ENCODE results near the gene FHDC1.
A peak's percentile ranks its signal among the peaks of the same experiment; 100 is the strongest.

The FHDC1 gene

DNA sequence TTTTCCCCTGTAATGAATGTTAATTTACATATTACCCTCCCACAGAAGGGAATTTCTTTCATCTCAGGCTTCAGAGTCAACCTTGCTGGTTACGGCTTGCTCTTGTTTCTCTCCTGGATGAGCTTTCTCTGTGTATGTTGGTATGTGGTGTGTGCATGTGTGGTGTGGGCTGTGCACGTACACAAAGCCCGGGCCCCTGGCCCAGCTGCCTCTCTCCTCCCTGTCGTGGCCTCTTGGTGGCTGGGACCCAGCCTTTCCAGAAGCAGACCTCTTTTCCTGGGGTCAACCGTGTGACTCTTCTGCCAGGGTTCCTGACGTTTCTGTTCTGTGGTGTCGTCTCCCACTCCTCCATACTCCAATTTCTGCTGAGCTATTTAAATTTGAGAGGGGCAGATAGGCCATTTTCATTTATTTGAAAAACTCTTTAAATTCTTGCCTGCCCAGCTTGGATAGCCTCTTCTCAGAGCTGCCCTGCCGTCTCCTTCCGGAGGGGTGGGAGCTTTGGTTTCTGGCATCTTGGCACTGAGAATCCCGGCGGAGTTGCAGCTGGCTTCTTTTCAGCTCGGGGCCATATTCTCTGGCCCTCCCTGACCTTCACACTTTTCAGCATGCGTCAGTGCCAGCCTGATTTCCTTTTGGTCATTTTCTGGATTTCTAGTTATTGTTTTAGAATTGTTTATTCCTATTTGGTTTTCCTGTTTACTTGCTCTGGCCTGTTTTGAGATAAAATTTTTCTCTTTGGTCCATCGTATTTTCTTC, 25.1 kb downstream of the FHDC1 start:
- Histone ChIP-seq H3K4me1 (ENCODE audit: control insufficient read depth in 1 of 2, insufficient read depth in 2 of 2, low read length in 2 of 2) (peaks cover 7 to 8% of the 10 kb centered on the region in 2 donors), H3K4me3 (ENCODE audit: low read depth in 1 of 2, low read length in 2 of 2) (no peak overlapping the region), H3K36me3 (ENCODE audit: control insufficient read depth in 1 of 2, insufficient read depth in 2 of 2, low read length in 2 of 2) (peaks cover 0 to 5% of the 10 kb centered on the region in 2 donors), H3K27me3 (ENCODE audit: low read depth, low read length) (no peaks in the 10 kb centered on the region), H3K27ac (ENCODE audit: low read length) (no peak overlapping the region), H3K9me3 (ENCODE audit: control insufficient read depth in 1 of 2, low read length in 2 of 2) (no peaks in the 10 kb centered on the region)

- Histone ChIP-seq H3K27ac (ENCODE audit: low read length) (no peak overlapping the region), H3K4me3 (ENCODE audit: low read depth in 1 of 2, low read length in 2 of 2) (no peak overlapping the region), H3K27me3 (ENCODE audit: low read depth, low read length) (no peaks in the 10 kb centered on the region)
These were observed 25.6 kb downstream of the FHDC1 start for GRCh38 chr4:152961773-152962115.

GRCh38 chr4:152962150-152962549, 26.0 kb downstream of the FHDC1 start:
- Histone ChIP-seq H3K27me3 (ENCODE audit: low read depth, low read length) (no peaks in the 10 kb centered on the region), H3K27ac (ENCODE audit: low read length) (no peak overlapping the region), H3K9me3 (ENCODE audit: control insufficient read depth in 1 of 2, low read length in 2 of 2) (no peaks in the 10 kb centered on the region), H3K4me3 (ENCODE audit: low read depth in 1 of 2, low read length in 2 of 2) (no peak overlapping the region), H3K36me3 (ENCODE audit: control insufficient read depth in 1 of 2, insufficient read depth in 2 of 2, low read length in 2 of 2) (peaks cover 0 to 5% of the 10 kb centered on the region in 2 donors), H3K4me1 (ENCODE audit: control insufficient read depth in 1 of 2, insufficient read depth in 2 of 2, low read length in 2 of 2) (peaks cover under 1 to 4% of the 10 kb centered on the region in 2 donors)

More at GRCh38 chr4:152961773-152962115, 25.6 kb downstream of the FHDC1 start:
- Histone ChIP-seq H3K36me3 (ENCODE audit: control insufficient read depth in 1 of 2, insufficient read depth in 2 of 2, low read length in 2 of 2) (peaks cover 0 to 5% of the 10 kb centered on the region in 2 donors), H3K4me1 (ENCODE audit: control insufficient read depth in 1 of 2, insufficient read depth in 2 of 2, low read length in 2 of 2) (peaks cover 4 to 5% of the 10 kb centered on the region in 2 donors), H3K9me3 (ENCODE audit: control insufficient read depth in 1 of 2, low read length in 2 of 2) (no peaks in the 10 kb centered on the region)

- H3K36me3 ChIP-seq (ENCODE audit: control insufficient read depth in 1 of 2, insufficient read depth in 2 of 2, low read length in 2 of 2): peaks cover 0 to 5% of the 10 kb centered on the region in 2 donors
- H3K4me3 ChIP-seq (ENCODE audit: low read depth in 1 of 2, low read length in 2 of 2): no peak overlapping the region
- H3K9me3 ChIP-seq (ENCODE audit: control insufficient read depth in 1 of 2, low read length in 2 of 2): no peaks in the 10 kb centered on the region
- H3K27me3 ChIP-seq (ENCODE audit: low read depth, low read length): no peaks in the 10 kb centered on the region
- H3K27ac ChIP-seq (ENCODE audit: low read length): no peak overlapping the region
- no peaks in the 10 kb centered on the region for H3K4me1 ChIP-seq (ENCODE audit: control insufficient read depth in 1 of 2, insufficient read depth in 2 of 2, low read length in 2 of 2)
These were observed 28.2 kb downstream of the FHDC1 start for GRCh38 chr4:152964335-152964734.

DNA sequence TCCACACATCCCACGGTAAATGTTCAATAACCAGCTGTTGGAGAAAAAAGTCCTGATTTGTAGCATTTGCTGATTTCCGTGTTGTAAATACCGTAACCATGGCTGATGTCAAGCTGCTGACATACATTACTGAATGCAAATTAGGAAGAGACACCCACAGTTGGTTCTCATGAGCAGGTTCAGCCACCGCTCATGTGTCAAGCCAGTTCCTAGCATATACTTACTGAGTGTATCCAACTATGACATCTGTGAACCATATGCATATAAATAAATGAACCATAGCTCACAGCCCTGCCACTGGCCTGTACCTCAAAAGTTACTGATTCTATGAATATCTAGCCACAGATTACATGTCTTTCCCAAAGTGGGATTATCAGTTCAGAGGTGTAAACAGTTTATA, 29.5 kb downstream of the FHDC1 start:
- Histone ChIP-seq H3K27ac (ENCODE audit: low read length) (no peak overlapping the region), H3K9me3 (ENCODE audit: control insufficient read depth in 1 of 2, low read length in 2 of 2) (no peaks in the 10 kb centered on the region), H3K27me3 (ENCODE audit: low read depth, low read length) (no peaks in the 10 kb centered on the region), H3K4me3 (ENCODE audit: low read depth in 1 of 2, low read length in 2 of 2) (no peak overlapping the region), H3K4me1 (ENCODE audit: control insufficient read depth in 1 of 2, insufficient read depth in 2 of 2, low read length in 2 of 2) (no peaks in the 10 kb centered on the region), H3K36me3 (ENCODE audit: control insufficient read depth in 1 of 2, insufficient read depth in 2 of 2, low read length in 2 of 2) (peaks cover 0 to 5% of the 10 kb centered on the region in 2 donors)

DNA sequence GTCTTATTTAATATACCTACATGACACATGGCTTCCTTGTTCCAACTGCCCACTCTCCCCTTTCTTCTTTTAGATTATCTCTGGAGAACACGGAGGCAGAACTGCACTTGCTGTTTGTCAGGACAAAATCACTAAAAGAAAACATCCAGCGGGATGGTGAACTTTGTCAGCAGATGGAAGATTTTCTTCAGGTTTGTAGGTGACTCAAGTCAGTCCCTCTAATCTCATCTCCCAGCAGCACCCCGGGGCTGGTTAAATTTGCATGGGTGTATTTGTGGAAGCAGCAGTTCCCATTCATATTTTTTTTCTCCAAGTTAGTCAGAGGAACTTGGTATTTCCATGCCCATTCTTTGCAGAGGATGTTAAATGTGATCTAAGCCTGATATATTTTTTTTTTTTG, 31.8 kb downstream of the FHDC1 start:
- H3K36me3 ChIP-seq (ENCODE audit: control insufficient read depth in 1 of 2, insufficient read depth in 2 of 2, low read length in 2 of 2): peaks cover 0 to 5% of the 10 kb centered on the region in 2 donors
- no peaks in the 10 kb centered on the region for H3K27me3 ChIP-seq (ENCODE audit: low read depth, low read length)
- H3K4me3 ChIP-seq (ENCODE audit: low read depth in 1 of 2, low read length in 2 of 2): no peak overlapping the region
- H3K9me3 ChIP-seq (ENCODE audit: control insufficient read depth in 1 of 2, low read length in 2 of 2): no peaks in the 10 kb centered on the region
- no peak overlapping the region for H3K27ac ChIP-seq (ENCODE audit: low read length)
- no peaks in the 10 kb centered on the region for H3K4me1 ChIP-seq (ENCODE audit: control insufficient read depth in 1 of 2, insufficient read depth in 2 of 2, low read length in 2 of 2)

- Histone ChIP-seq H3K4me1 (ENCODE audit: control insufficient read depth in 1 of 2, insufficient read depth in 2 of 2, low read length in 2 of 2) (no peaks in the 10 kb centered on the region), H3K9me3 (ENCODE audit: control insufficient read depth in 1 of 2, low read length in 2 of 2) (no peaks in the 10 kb centered on the region), H3K27ac (ENCODE audit: low read length) (no peak overlapping the region), H3K27me3 (ENCODE audit: low read depth, low read length) (no peaks in the 10 kb centered on the region), H3K36me3 (ENCODE audit: control insufficient read depth in 1 of 2, insufficient read depth in 2 of 2, low read length in 2 of 2) (peaks cover 0 to 3% of the 10 kb centered on the region in 2 donors), H3K4me3 (ENCODE audit: low read depth in 1 of 2, low read length in 2 of 2) (no peak overlapping the region)
These were observed 32.8 kb downstream of the FHDC1 start for GRCh38 chr4:152968806-152969394.

GRCh38 chr4:152970102-152970820, 34.1 kb downstream of the FHDC1 start:
- Histone ChIP-seq H3K36me3 (ENCODE audit: control insufficient read depth in 1 of 2, insufficient read depth in 2 of 2, low read length in 2 of 2) (no peaks in the 10 kb centered on the region), H3K27me3 (ENCODE audit: low read depth, low read length) (no peaks in the 10 kb centered on the region), H3K4me1 (ENCODE audit: control insufficient read depth in 1 of 2, insufficient read depth in 2 of 2, low read length in 2 of 2) (no peaks in the 10 kb centered on the region), H3K27ac (ENCODE audit: low read length) (no peak overlapping the region), H3K9me3 (ENCODE audit: control insufficient read depth in 1 of 2, low read length in 2 of 2) (no peaks in the 10 kb centered on the region), H3K4me3 (ENCODE audit: low read depth in 1 of 2, low read length in 2 of 2) (no peak overlapping the region)

DNA sequence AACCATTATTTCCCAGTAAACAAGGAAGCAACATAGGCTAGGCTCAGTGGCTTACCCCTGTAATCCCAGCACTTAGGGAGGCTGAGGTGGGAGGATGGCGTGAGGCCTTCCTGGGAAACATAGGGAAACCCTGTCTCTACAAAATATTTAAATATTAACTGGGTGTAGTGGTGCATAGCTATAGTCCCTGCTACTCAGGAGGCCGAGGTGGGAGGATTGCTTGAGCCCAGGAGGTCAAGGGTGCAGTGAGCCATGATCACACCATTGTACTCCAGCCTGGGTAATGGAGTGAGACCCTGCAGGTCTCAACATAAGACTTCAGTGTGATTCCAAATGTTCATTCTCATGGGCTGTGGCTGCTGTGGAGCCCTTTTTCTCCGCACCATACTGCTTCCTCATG, 34.9 kb downstream of the FHDC1 start:
- no peaks in the 10 kb centered on the region for H3K27me3 ChIP-seq (ENCODE audit: low read depth, low read length)
- no peak overlapping the region for H3K27ac ChIP-seq (ENCODE audit: low read length)
- H3K9me3 ChIP-seq (ENCODE audit: control insufficient read depth in 1 of 2, low read length in 2 of 2): no peaks in the 10 kb centered on the region
- no peak overlapping the region for H3K4me3 ChIP-seq (ENCODE audit: low read depth in 1 of 2, low read length in 2 of 2)
- H3K36me3 ChIP-seq (ENCODE audit: control insufficient read depth in 1 of 2, insufficient read depth in 2 of 2, low read length in 2 of 2): no peaks in the 10 kb centered on the region
- H3K4me1 ChIP-seq (ENCODE audit: control insufficient read depth in 1 of 2, insufficient read depth in 2 of 2, low read length in 2 of 2): no peaks in the 10 kb centered on the region

DNA sequence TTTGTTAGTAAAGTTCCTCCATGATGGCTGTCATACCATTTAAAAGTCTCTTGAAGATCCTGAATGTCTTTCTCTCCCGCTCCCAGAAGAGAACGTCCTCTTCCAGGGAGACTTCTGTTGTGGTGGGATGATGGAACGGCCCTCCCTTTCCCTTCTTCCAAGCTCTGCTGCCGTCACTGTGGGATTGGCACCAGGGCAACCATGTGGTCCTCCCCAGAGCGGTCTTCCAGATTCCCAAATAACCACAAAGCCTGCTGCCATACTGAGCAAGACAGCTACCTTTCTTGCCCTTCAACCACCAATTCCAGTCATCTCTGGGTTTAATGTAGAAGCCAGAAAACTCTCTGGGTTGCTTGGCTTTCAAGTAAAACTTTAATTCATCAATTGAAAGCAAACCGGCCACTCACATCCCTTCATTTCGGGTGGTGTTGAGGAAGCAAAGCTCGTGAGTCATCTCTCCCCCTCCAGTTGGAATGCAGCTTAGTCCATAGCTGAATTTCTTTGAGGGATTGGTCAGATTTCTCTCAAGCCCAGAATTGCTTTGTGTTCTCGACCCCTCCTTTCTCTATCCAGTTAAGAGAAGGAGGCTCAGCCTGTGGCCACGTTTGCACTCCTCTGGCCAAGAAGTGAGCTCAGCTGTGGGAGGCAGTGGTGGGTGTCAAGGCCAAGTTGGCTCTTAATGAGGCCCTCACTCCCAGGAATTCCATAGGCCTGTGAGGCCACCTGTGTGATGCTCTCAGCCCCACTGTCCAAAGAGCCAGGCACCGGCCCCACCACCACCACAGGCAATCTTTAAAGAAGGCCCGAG, 36.9 kb downstream of the FHDC1 start:
- no peaks in the 10 kb centered on the region for H3K4me1 ChIP-seq (ENCODE audit: control insufficient read depth in 1 of 2, insufficient read depth in 2 of 2, low read length in 2 of 2)
- no peaks in the 10 kb centered on the region for H3K36me3 ChIP-seq (ENCODE audit: control insufficient read depth in 1 of 2, insufficient read depth in 2 of 2, low read length in 2 of 2)
- no peaks in the 10 kb centered on the region for H3K9me3 ChIP-seq (ENCODE audit: control insufficient read depth in 1 of 2, low read length in 2 of 2)
- peak overlapping the region; percentile 2 for H3K27ac ChIP-seq (ENCODE audit: low read length)
- H3K4me3 ChIP-seq (ENCODE audit: low read depth in 1 of 2, low read length in 2 of 2): no peak overlapping the region
- H3K27me3 ChIP-seq (ENCODE audit: low read depth, low read length): no peaks in the 10 kb centered on the region

Data from muscle layer of duodenum (tissue), 2 donors.